ENCODE measurements around the gene CAPN8.

CAPN8 gene

GRCh38 chr1:223535319-223535718 lies 130.2 kb downstream of the CAPN8 start:
- no peaks in the 10 kb centered on the region for H3F3A ChIP-seq (ENCODE audit: insufficient read depth, low read length)
- no peak overlapping the region for H3K4me2 ChIP-seq (ENCODE audit: low read length)
- H3K79me2 ChIP-seq (ENCODE audit: insufficient read depth, low read length), result no peaks in the 10 kb centered on the region
- H3K9ac ChIP-seq (ENCODE audit: low read length), result no peak overlapping the region
- no peak overlapping the region for H3K4me3 ChIP-seq (ENCODE audit: low read depth, low read length, poor library complexity, severe bottlenecking)
- no peak overlapping the region for H3K27ac ChIP-seq (ENCODE audit: low read depth, low read length, poor library complexity, severe bottlenecking)
- no peaks in the 10 kb centered on the region for H3K9me3 ChIP-seq (ENCODE audit: low read length)
- no peaks in the 10 kb centered on the region for H3K36me3 ChIP-seq (ENCODE audit: insufficient read depth, low read length)
- H2AFZ ChIP-seq (ENCODE audit: low read length), result no peak overlapping the region
- no peaks in the 10 kb centered on the region for H4K20me1 ChIP-seq (ENCODE audit: insufficient read depth, low read length)
- no peak for TF ChIP-seq EZH2 (IDR thresholded peaks at IDR 0.05; ENCODE audit: borderline replicate concordance, low read length)
- TF ChIP-seq, protein P1, sequence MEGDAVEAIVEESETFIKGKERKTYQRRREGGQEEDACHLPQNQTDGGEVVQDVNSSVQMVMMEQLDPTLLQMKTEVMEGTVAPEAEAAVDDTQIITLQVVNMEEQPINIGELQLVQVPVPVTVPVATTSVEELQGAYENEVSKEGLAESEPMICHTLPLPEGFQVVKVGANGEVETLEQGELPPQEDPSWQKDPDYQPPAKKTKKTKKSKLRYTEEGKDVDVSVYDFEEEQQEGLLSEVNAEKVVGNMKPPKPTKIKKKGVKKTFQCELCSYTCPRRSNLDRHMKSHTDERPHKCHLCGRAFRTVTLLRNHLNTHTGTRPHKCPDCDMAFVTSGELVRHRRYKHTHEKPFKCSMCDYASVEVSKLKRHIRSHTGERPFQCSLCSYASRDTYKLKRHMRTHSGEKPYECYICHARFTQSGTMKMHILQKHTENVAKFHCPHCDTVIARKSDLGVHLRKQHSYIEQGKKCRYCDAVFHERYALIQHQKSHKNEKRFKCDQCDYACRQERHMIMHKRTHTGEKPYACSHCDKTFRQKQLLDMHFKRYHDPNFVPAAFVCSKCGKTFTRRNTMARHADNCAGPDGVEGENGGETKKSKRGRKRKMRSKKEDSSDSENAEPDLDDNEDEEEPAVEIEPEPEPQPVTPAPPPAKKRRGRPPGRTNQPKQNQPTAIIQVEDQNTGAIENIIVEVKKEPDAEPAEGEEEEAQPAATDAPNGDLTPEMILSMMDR (IDR thresholded peaks at IDR 0.05; ENCODE audit: low read length), result no peak
- no peaks in the 10 kb centered on the region for H3K9me2 ChIP-seq (ENCODE audit: low read depth, low read length)
- H3K27me3 ChIP-seq (ENCODE audit: insufficient read depth, low read length), result no peaks in the 10 kb centered on the region
- H3K4me1 ChIP-seq (ENCODE audit: insufficient read depth, low read length, severe bottlenecking), result no peaks in the 10 kb centered on the region

DNA sequence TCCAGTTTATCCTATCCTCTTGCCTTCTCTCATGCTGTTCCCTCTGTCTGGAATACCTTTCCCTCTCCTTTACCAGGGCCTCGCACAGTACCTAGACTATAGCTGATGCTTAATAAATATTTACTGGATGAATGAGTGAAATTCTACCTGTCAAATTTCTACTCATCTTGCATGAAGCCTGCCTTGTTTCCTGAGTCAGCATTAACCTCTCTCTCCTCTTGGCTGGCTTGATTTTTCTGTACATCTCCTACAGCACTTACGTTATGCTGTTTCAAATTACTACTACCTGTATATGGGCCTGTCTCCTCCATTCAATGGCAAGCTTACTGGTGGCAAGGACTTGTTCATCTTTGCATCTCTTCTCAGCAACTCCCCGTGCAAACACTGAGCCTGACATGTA lies 130.8 kb downstream of the CAPN8 start:
- Histone ChIP-seq H3K36me3 (ENCODE audit: insufficient read depth, low read length) (no peaks in the 10 kb centered on the region), H3K9ac (ENCODE audit: low read length) (no peak overlapping the region), H4K20me1 (ENCODE audit: insufficient read depth, low read length) (no peaks in the 10 kb centered on the region), H3K9me2 (ENCODE audit: low read depth, low read length) (no peaks in the 10 kb centered on the region), H3F3A (ENCODE audit: insufficient read depth, low read length) (no peaks in the 10 kb centered on the region), H3K4me3 (ENCODE audit: low read depth, low read length, poor library complexity, severe bottlenecking) (no peak overlapping the region), H3K27me3 (ENCODE audit: insufficient read depth, low read length) (no peaks in the 10 kb centered on the region), H2AFZ (ENCODE audit: low read length) (no peak overlapping the region), H3K4me2 (ENCODE audit: low read length) (no peak overlapping the region), H3K9me3 (ENCODE audit: low read length) (no peaks in the 10 kb centered on the region), H3K4me1 (ENCODE audit: insufficient read depth, low read length, severe bottlenecking) (no peaks in the 10 kb centered on the region), H3K27ac (ENCODE audit: low read depth, low read length, poor library complexity, severe bottlenecking) (no peak overlapping the region), H3K79me2 (ENCODE audit: insufficient read depth, low read length) (no peaks in the 10 kb centered on the region)
- TF ChIP-seq EZH2 (IDR thresholded peaks at IDR 0.05; ENCODE audit: borderline replicate concordance, low read length), result no peak
- TF ChIP-seq, protein P1 (IDR thresholded peaks at IDR 0.05; ENCODE audit: low read length), result no peak

DNA sequence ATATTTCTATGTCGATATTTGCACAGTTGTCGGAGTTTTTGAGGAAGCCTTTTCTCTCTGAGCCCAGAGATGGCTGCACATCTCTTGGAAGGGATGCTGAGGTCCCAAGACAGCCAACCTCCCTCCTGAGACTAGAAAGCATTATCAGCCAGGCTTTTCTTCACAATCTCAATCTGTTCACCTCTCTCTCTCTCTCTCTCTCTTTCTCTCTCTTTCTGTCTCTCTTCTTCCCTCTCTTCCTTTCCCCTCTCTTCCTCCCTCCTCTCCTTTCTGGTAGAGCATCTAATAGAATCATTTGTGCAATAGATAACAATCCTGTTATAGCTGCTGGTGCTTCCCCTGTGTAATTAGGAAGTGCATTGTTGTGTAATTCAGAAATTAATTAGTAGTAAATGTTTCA lies 131.8 kb downstream of the CAPN8 start:
- H3K4me1 ChIP-seq (ENCODE audit: insufficient read depth, low read length, severe bottlenecking), result no peaks in the 10 kb centered on the region
- no peaks in the 10 kb centered on the region for H3K36me3 ChIP-seq (ENCODE audit: insufficient read depth, low read length)
- no peaks in the 10 kb centered on the region for H3K9me3 ChIP-seq (ENCODE audit: low read length)
- H3K9ac ChIP-seq (ENCODE audit: low read length), result no peak overlapping the region
- H3K9me2 ChIP-seq (ENCODE audit: low read depth, low read length), result no peaks in the 10 kb centered on the region
- no peak overlapping the region for H3K4me2 ChIP-seq (ENCODE audit: low read length)
- no peak overlapping the region for H2AFZ ChIP-seq (ENCODE audit: low read length)
- H3K27me3 ChIP-seq (ENCODE audit: insufficient read depth, low read length), result no peaks in the 10 kb centered on the region
- H3K4me3 ChIP-seq (ENCODE audit: low read depth, low read length, poor library complexity, severe bottlenecking), result no peak overlapping the region
- no peaks in the 10 kb centered on the region for H4K20me1 ChIP-seq (ENCODE audit: insufficient read depth, low read length)
- no peaks in the 10 kb centered on the region for H3F3A ChIP-seq (ENCODE audit: insufficient read depth, low read length)
- TF ChIP-seq EZH2 (IDR thresholded peaks at IDR 0.05; ENCODE audit: borderline replicate concordance, low read length), result no peak
- TF ChIP-seq, protein P1 (IDR thresholded peaks at IDR 0.05; ENCODE audit: low read length), result no peak
- no peak overlapping the region for H3K27ac ChIP-seq (ENCODE audit: low read depth, low read length, poor library complexity, severe bottlenecking)
- H3K79me2 ChIP-seq (ENCODE audit: insufficient read depth, low read length), result no peaks in the 10 kb centered on the region

All from OCI-LY1 (cell line).